IMR-90 (cell line): ENCODE data around the gene KRT28. TPM values are rescaled to one million over a fixed set of nuclear protein-coding genes. Genes with fewer than 3 reads are reported as not detected.

Source experiments
- ATAC-seq: fragments of 200-7000 bp; cut with Tn5 transposase; 2 replicates; pipeline ENCODE4 v1.9.1; 2020; ENCODE audit warnings: low read depth, mild to moderate bottlenecking, moderate library complexity
- BruUV-seq: library from RNA; stranded (reverse); fragments of 400-500 nt; replicated peaks from 2 replicates; lab custom pipeline; 2021; lab: Mats Ljungman, UMichigan
- CTCF ChIA-PET: fragments of 300-600 bp; formaldehyde crosslinking; extraction: SDS; loops from one replicate; lab custom pipeline; 2021; ENCODE audit warnings: antibody characterized with exemption; lab: Yijun Ruan, JAX
- POLR2A ChIA-PET: fragments of 300-600 bp; sonication (Branson Sonifier 250); formaldehyde crosslinking; loops from one replicate; lab custom pipeline; 2022; ENCODE audit warnings: antibody characterized with exemption; ENCODE audit not compliant: unreplicated experiment; lab: Charles Lee
- DNase-seq: peaks from one replicate; pipeline ENCODE4 v3.0.0; 2013
- H2AFZ ChIP-seq: replicated peaks from 2 replicates; pipeline ENCODE3; 2013; ENCODE audit warnings: low read length, mild to moderate bottlenecking; ENCODE audit not compliant: poor library complexity
- H2AK5ac ChIP-seq: 2 replicates; pipeline ENCODE4 v1.6.1; 2013; ENCODE audit warnings: low read depth, low read length, inconsistent platforms
- H2AK9ac ChIP-seq: replicated peaks from 2 replicates; pipeline ENCODE3; 2013; ENCODE audit warnings: mild to moderate bottlenecking, low read depth, low read length, moderate library complexity; ENCODE audit not compliant: poor library complexity
- H2BK120ac ChIP-seq: 2 replicates; pipeline ENCODE4 v1.6.1; 2013; ENCODE audit warnings: low read depth, low read length, inconsistent platforms
- H2BK15ac ChIP-seq: 3 replicates; pipeline ENCODE4 v1.6.1; 2013; ENCODE audit warnings: low read depth, low read length, inconsistent platforms
- H2BK20ac ChIP-seq: 2 replicates; pipeline ENCODE4 v1.6.1; 2013; ENCODE audit warnings: low read depth, mild to moderate bottlenecking, inconsistent platforms, low read length, moderate library complexity
- H2BK5ac ChIP-seq: 2 replicates; pipeline ENCODE4 v1.6.1; 2013; ENCODE audit warnings: mild to moderate bottlenecking, low read depth, low read length, inconsistent platforms; ENCODE audit not compliant: poor library complexity, severe bottlenecking
- H3K14ac ChIP-seq: replicated peaks from 2 replicates; pipeline ENCODE4 v1.6.1; 2013; ENCODE audit warnings: low read depth, low read length, inconsistent platforms
- H3K18ac ChIP-seq: 2 replicates; pipeline ENCODE4 v1.6.1; 2013; ENCODE audit warnings: low read depth, low read length, control low read depth
- H3K23ac ChIP-seq: 2 replicates; pipeline ENCODE4 v1.6.1; 2013; ENCODE audit warnings: low read depth, low read length, inconsistent platforms
- H3K27ac ChIP-seq: 2 replicates; pipeline ENCODE4 v1.5.1; 2013; ENCODE audit warnings: mild to moderate bottlenecking, control low read depth, low read length; ENCODE audit not compliant: insufficient read depth
- H3K27me3 ChIP-seq: 2 replicates; pipeline ENCODE4 v1.6.1; 2013; ENCODE audit warnings: low read length; ENCODE audit not compliant: control insufficient read depth, insufficient read depth
- H3K36me3 ChIP-seq: 2 replicates; pipeline ENCODE4 v1.6.1; 2013; ENCODE audit warnings: low read length, mixed read lengths; ENCODE audit not compliant: control insufficient read depth, insufficient read depth
- H3K4ac ChIP-seq: 2 replicates; pipeline ENCODE4 v1.6.1; 2013; ENCODE audit warnings: low read depth, low read length, inconsistent platforms
- H3K4me1 ChIP-seq: 2 replicates; pipeline ENCODE4 v1.6.1; 2013; ENCODE audit warnings: low read length, mixed read lengths; ENCODE audit not compliant: control insufficient read depth, insufficient read depth
- H3K4me2 ChIP-seq: 2 replicates; pipeline ENCODE4 v1.6.1; 2013; ENCODE audit warnings: low read depth, mild to moderate bottlenecking, control low read depth, low read length, moderate library complexity
- H3K4me3 ChIP-seq: 2 replicates; pipeline ENCODE4 v1.5.1; 2013; ENCODE audit warnings: low read depth, mild to moderate bottlenecking, control low read depth, low read length, moderate library complexity; ENCODE audit not compliant: insufficient read depth
- H3K56ac ChIP-seq: 2 replicates; pipeline ENCODE4 v1.6.1; 2013; ENCODE audit warnings: low read length, inconsistent platforms; ENCODE audit not compliant: insufficient read depth; ENCODE audit errors: extremely low read depth
- H3K79me1 ChIP-seq, 2 experiments: 2 replicates each; pipeline ENCODE4 v1.6.1; 2013; ENCODE audit warnings: low read length in 2 of 2, inconsistent platforms in 1 of 2, low read depth in 1 of 2
- H3K9ac ChIP-seq: 2 replicates; pipeline ENCODE4 v1.6.1; 2013; ENCODE audit warnings: low read depth, low read length, control low read depth
- H3K9me1 ChIP-seq: 2 replicates; pipeline ENCODE4 v1.6.1; 2013; ENCODE audit warnings: low read length, inconsistent platforms; ENCODE audit not compliant: insufficient read depth
- H3K9me3 ChIP-seq: 2 replicates; pipeline ENCODE4 v1.6.1; 2013; ENCODE audit warnings: low read length; ENCODE audit not compliant: control insufficient read depth, insufficient read depth
- H4K20me1 ChIP-seq: 2 replicates; pipeline ENCODE4 v1.6.1; 2013; ENCODE audit warnings: low read length, inconsistent platforms; ENCODE audit not compliant: insufficient read depth
- H4K5ac ChIP-seq: 2 replicates; pipeline ENCODE4 v1.6.1; 2013; ENCODE audit warnings: mild to moderate bottlenecking, low read depth, low read length, control low read depth
- H4K8ac ChIP-seq, 2 experiments: 2 replicates each; pipeline ENCODE4 v1.6.1; 2013; ENCODE audit warnings: low read depth in 2 of 2, low read length in 2 of 2, control low read depth in 1 of 2, inconsistent platforms in 1 of 2
- H4K91ac ChIP-seq: 2 replicates; pipeline ENCODE4 v1.6.1; 2013; ENCODE audit warnings: low read depth, low read length, inconsistent platforms; ENCODE audit not compliant: insufficient read depth
- BHLHE40 ChIP-seq: fragments of 150-350 bp; IDR thresholded peaks from 2 replicates; pipeline ENCODE4 v1.6.1; 2016; ENCODE audit warnings: mild to moderate bottlenecking, low read depth, low read length
- CEBPB ChIP-seq: IDR thresholded peaks from 2 replicates; pipeline ENCODE4 v1.6.1; 2012; ENCODE audit warnings: low read depth, low read length, improper control_type of control experiment
- CHD1 ChIP-seq: IDR thresholded peaks from 2 replicates; pipeline ENCODE4 v1.6.1; 2012; ENCODE audit warnings: low read depth, low read length, improper control_type of control experiment
- CTCF ChIP-seq: conservative IDR thresholded peaks from 2 replicates; pipeline ENCODE4 v1.5.1; 2012; ENCODE audit warnings: mild to moderate bottlenecking, low read depth, low read length, improper control_type of control experiment
- ELK1 ChIP-seq: fragments of 150-350 bp; IDR thresholded peaks from 2 replicates; pipeline ENCODE4 v1.6.1; 2016; ENCODE audit warnings: low read depth, mild to moderate bottlenecking, low read length, moderate library complexity, borderline replicate concordance
- MAZ ChIP-seq: IDR thresholded peaks from 2 replicates; pipeline ENCODE4 v1.6.1; 2012; ENCODE audit warnings: low read depth, mild to moderate bottlenecking, low read length, improper control_type of control experiment, moderate library complexity, borderline replicate concordance
- MXI1 ChIP-seq: IDR thresholded peaks from 2 replicates; pipeline ENCODE4 v1.6.1; 2012; ENCODE audit warnings: low read depth, mild to moderate bottlenecking, low read length, moderate library complexity, borderline replicate concordance
- NFE2L2 ChIP-seq: fragments of 150-350 bp; IDR thresholded peaks from 2 replicates; pipeline ENCODE4 v1.6.1; 2016; ENCODE audit warnings: low read depth, mild to moderate bottlenecking, low read length
- POLR2A ChIP-seq: IDR thresholded peaks from 2 replicates; pipeline ENCODE4 v1.6.1; 2012; ENCODE audit warnings: mild to moderate bottlenecking, low read depth, low read length
- USF2 ChIP-seq: fragments of 150-350 bp; IDR thresholded peaks from 2 replicates; pipeline ENCODE4 v1.6.1; 2017; ENCODE audit warnings: mild to moderate bottlenecking, antibody characterized with exemption, low read length, low read depth
- WGBS, 2 experiments: methylation state at CpG; one replicate each; pipeline versions ENCODE4 v1.1.5 to v1.1.7; 2013; ENCODE audit warnings: missing lambda C conversion rate in 2 of 2; ENCODE audit not compliant: insufficient read length in 1 of 2; ENCODE audit errors: extremely low coverage in 2 of 2; 5-methylcytosine and 5-hydroxymethylcytosine counted together
- dilution Hi-C: fragments of 300-500 bp; cut with HindIII; formaldehyde crosslinking; loops from one replicate; pipeline ENCODE4 v1.14.3; 2018; ENCODE audit warnings: low sequenced_read_pairs; ENCODE audit not compliant: unreplicated experiment
- in situ Hi-C: fragments of 300-500 bp; cut with MboI; formaldehyde crosslinking; loops from 3 replicates; pipeline ENCODE4 v1.14.3; 2019; ENCODE audit warnings: low sequenced_read_pairs, inconsistent platforms, mixed read lengths
- intact Hi-C: fragments of 100-400 bp; cut with micrococcal nuclease; formaldehyde crosslinking; loops from 2 replicates; pipeline ENCODE4 v1.10.0; 2022
- polyA plus RNA-seq, 3 experiments: library from polyadenylated mRNA; depleted of rRNA; stranded (reverse); fragments of >200 nt; gene quantifications; 2 replicates each; pipeline ENCODE4 v1.2.3, GENCODE V29; 2012; ENCODE audit warnings: low replicate concordance in 1 of 3
- total RNA-seq: library from RNA; depleted of rRNA; stranded (reverse); fragments of >200 nt; gene quantifications from 2 replicates; pipeline ENCODE4 v1.2.3, GENCODE V29; 2012

Gene KRT28
- total and polyA plus RNA-seq, 2 of the 4 experiments (the other 2 are of a cell fraction) = not detected

- Histone ChIP-seq H4K20me1 (no peaks in the 10 kb centered on the region), H2BK5ac (no peak overlapping the region), H2AK9ac (no peak overlapping the region), H4K8ac (no peak overlapping the region), H2BK15ac (no peak overlapping the region), H3K56ac (no peak overlapping the region), H3K4me2 (no peak overlapping the region), H3K14ac (no peak overlapping the region), H3K9ac (no peak overlapping the region), H4K91ac (no peak overlapping the region), H2BK20ac (no peak overlapping the region), H3K27me3 (peaks cover 37% of the 10 kb centered on the region), H3K18ac (no peak overlapping the region), H3K4ac (no peak overlapping the region), H4K5ac (no peak overlapping the region), H3K9me1 (no peaks in the 10 kb centered on the region), H2BK120ac (no peak overlapping the region), H3K36me3 (no peaks in the 10 kb centered on the region), H3K4me3 (no peak overlapping the region), H3K23ac (no peak overlapping the region), H3K4me1 (no peaks in the 10 kb centered on the region), H3K79me1 (no peaks in the 10 kb centered on the region), H2AK5ac (no peak overlapping the region), H3K27ac (no peak overlapping the region), H2AFZ (no peak overlapping the region), H3K9me3 (no peaks in the 10 kb centered on the region)
- no CpG with 5 or more reads among the region's 1 CpG for WGBS, 2 experiments
- dilution Hi-C loops (no loop called here), in situ Hi-C loops (loop anchor here (5.0 to 25.0 kb wide), 2 partner anchors 174 to 429 kb away; partner anchors contain the start of gene GJD3), intact Hi-C loops (loop anchor here (1.0 to 10.0 kb wide), 4 partner anchors 143 to 426 kb away; partner anchors contain the start of gene GJD3)
- ChIA-PET POLR2A (no interaction called here), CTCF (interaction anchor here (0.8 to 1.9 kb wide), 4 partner anchors 13 to 857 kb away, joined by 3 to 6 read pairs (median 3); no protein-coding TSS in a partner anchor)
- ATAC-seq (no peak), DNase-seq (no peak)
- no peak for TF ChIP-seq CHD1
- no peak for TF ChIP-seq NFE2L2
- TF ChIP-seq MAZ = no peak
- no peak for TF ChIP-seq CTCF
- no peak for TF ChIP-seq BHLHE40
- no peak for TF ChIP-seq CEBPB
- no peak for TF ChIP-seq MXI1
- TF ChIP-seq USF2 = no peak
- TF ChIP-seq ELK1 = no peak
- no peak for TF ChIP-seq POLR2A
- no TSS peak for BruUV-seq
These were observed 8.6 kb downstream of the KRT28 start for GRCh38 chr17:40791111-40791510.
